GM18861 (cell line): ENCODE measurements around the gene DNA2.

Experiments
- ATAC-seq: cut with Tn5 transposase; IDR thresholded peaks from one replicate; pipeline ENCODE4 v1.9.1; 2021; ENCODE audit not compliant: unreplicated experiment

DNA2 gene

DNA sequence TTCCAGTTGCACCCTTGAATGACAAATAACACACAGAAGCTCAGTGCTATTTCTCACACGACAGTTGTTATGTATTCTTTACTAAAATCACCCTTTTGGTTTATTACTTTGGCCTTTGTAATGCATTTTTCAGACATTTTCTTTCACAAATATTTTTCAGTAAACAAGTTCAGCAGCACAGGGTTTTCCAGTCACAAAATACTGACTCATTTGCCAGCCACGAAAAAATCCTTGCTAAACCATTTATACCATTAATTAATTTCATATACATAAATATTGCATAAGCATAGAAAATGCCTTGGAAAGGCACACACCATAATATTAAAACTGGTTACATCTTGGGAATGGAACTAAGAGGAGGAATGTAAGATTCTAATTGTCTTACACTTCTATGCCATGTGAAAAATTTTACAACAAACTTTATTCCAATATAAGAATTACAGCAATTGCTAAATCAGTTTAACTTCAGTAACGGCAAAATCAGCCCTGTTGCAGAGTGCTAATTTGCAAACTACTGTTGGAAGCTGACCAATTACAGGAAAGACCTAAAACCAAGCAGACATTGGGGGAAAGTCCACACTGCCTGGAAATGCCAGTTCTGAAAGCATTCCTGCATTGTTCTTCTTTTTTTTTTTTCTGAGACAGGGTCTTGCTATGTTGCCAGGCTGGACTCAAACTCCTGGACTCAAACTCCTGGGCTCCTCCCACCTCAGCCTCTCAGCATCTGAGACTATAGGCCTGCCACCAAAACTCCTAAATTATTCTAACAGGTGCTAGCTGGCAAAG, 107.5 kb downstream of the DNA2 start:
- no peak for ATAC-seq
